PC-3 (cell line): Measurements from ENCODE around the gene BBOF1. TPM values are rescaled to one million over a fixed set of nuclear protein-coding genes. Genes with fewer than 3 reads are reported as not detected.
"Not testable (repeated sequence)": the region's sequence is repeated elsewhere in the genome, so short reads cannot be mapped to it uniquely, and the experiment has no call there.

Experiments
- ATAC-seq: fragments of 200-7000 bp; cut with Tn5 transposase; 2 replicates; pipeline ENCODE4 v1.9.1; 2020; ENCODE audit warnings: mild to moderate bottlenecking, moderate library complexity
- BruUV-seq: library from RNA; stranded (reverse); fragments of 400-500 nt; replicated peaks from 2 replicates; lab custom pipeline; 2021; lab: Mats Ljungman, UMichigan
- CTCF ChIA-PET: fragments of 300-600 bp; sonication (Branson Sonifier 250); formaldehyde crosslinking; loops from one replicate; lab custom pipeline; 2022; ENCODE audit warnings: antibody characterized with exemption; lab: Charles Lee
- POLR2A ChIA-PET: fragments of 300-600 bp; sonication (Branson Sonifier 250); formaldehyde crosslinking; loops from one replicate; lab custom pipeline; 2022; ENCODE audit warnings: antibody characterized with exemption; ENCODE audit not compliant: unreplicated experiment; lab: Charles Lee
- DNase-seq: peaks from one replicate; pipeline ENCODE4 v3.0.0-alpha.2; 2015
- H2AFZ ChIP-seq: fragments of 300-600 bp; sonication (generic); 2 replicates; pipeline ENCODE4 v1.6.0; 2016; ENCODE audit warnings: antibody characterized with exemption, low read length
- H3F3A ChIP-seq: fragments of 300-600 bp; sonication (generic); one replicate; pipeline ENCODE4 v1.6.0; 2017; ENCODE audit warnings: antibody characterized with exemption, low read length, control low read depth, mild to moderate bottlenecking; ENCODE audit not compliant: unreplicated experiment
- H3K27ac ChIP-seq: fragments of 300-600 bp; sonication (generic); 2 replicates; pipeline ENCODE4 v1.5.1; 2016; ENCODE audit warnings: mild to moderate bottlenecking, low read length
- H3K27me3 ChIP-seq: fragments of 300-600 bp; sonication (generic); 2 replicates; pipeline ENCODE4 v1.6.1; 2016; ENCODE audit warnings: low read length, mixed read lengths
- H3K36me3 ChIP-seq: fragments of 300-600 bp; sonication (generic); 2 replicates; pipeline ENCODE4 v1.6.1; 2016; ENCODE audit warnings: low read depth, mixed run types, low read length, mixed read lengths
- H3K4me1 ChIP-seq: fragments of 300-600 bp; sonication (generic); 2 replicates; pipeline ENCODE4 v1.5.1; 2016; ENCODE audit warnings: low read length; ENCODE audit not compliant: insufficient read depth
- H3K4me2 ChIP-seq: fragments of 300-600 bp; sonication (generic); 2 replicates; pipeline ENCODE4 v1.6.0; 2016; ENCODE audit warnings: low read length
- H3K4me3 ChIP-seq: fragments of 300-600 bp; sonication (generic); 2 replicates; pipeline ENCODE4 v1.5.1; 2016; ENCODE audit warnings: mild to moderate bottlenecking, low read length, mixed read lengths
- H3K79me2 ChIP-seq: fragments of 300-600 bp; sonication (generic); 2 replicates; pipeline ENCODE4 v1.6.1; 2017; ENCODE audit warnings: low read length, mixed read lengths
- H3K9ac ChIP-seq: fragments of 300-600 bp; sonication (generic); 2 replicates; pipeline ENCODE4 v1.6.0; 2016; ENCODE audit warnings: mild to moderate bottlenecking, low read length
- H3K9me2 ChIP-seq: fragments of 300-600 bp; sonication (generic); replicated peaks from 2 replicates; pipeline ENCODE4 v1.6.1; 2016; ENCODE audit warnings: mixed run types, low read length, mixed read lengths
- H3K9me3 ChIP-seq: fragments of 300-600 bp; sonication (generic); 2 replicates; pipeline ENCODE4 v1.6.1; 2016; ENCODE audit warnings: low read length, mixed read lengths
- H4K20me1 ChIP-seq: fragments of 300-600 bp; sonication (generic); 2 replicates; pipeline ENCODE4 v1.6.1; 2016; ENCODE audit warnings: low read length, mixed read lengths
- EZH2 ChIP-seq: fragments of 300-600 bp; sonication (generic); IDR thresholded peaks from one replicate; pipeline ENCODE4 v1.6.1; 2017; ENCODE audit warnings: antibody characterized with exemption, mild to moderate bottlenecking, low read length; ENCODE audit not compliant: unreplicated experiment
- EZH2phosphoT487 ChIP-seq: fragments of 300-600 bp; sonication (generic); IDR thresholded peaks from 2 replicates; pipeline ENCODE4 v1.6.1; 2018; ENCODE audit warnings: mild to moderate bottlenecking, antibody characterized with exemption, low read length, borderline replicate concordance
- intact Hi-C: fragments of 100-400 bp; cut with micrococcal nuclease; formaldehyde crosslinking; loops from 2 replicates; pipeline ENCODE4 v1.9.0; 2023
- total RNA-seq: library from RNA; depleted of rRNA; stranded (reverse); fragments of >200 nt; gene quantifications from 2 replicates; pipeline ENCODE4 v1.2.3, GENCODE V29; 2014
- TF ChIP-seq, protein P1 (sequence below): fragments of 300-600 bp; sonication (generic); conservative IDR thresholded peaks from 2 replicates; pipeline ENCODE4 v1.5.1; 2017; ENCODE audit warnings: antibody characterized with exemption, low read depth, mild to moderate bottlenecking, low read length

BBOF1 gene
- total RNA-seq, 1 experiment from 2014 or later, result 1.5 TPM

- H3K79me2 ChIP-seq, result no peaks in the 10 kb centered on the region
- H3K36me3 ChIP-seq, result no peaks in the 10 kb centered on the region
- H3K4me2 ChIP-seq, result no peak overlapping the region
- H3K9me3 ChIP-seq, result no peaks in the 10 kb centered on the region
- no peaks in the 10 kb centered on the region for H3K4me1 ChIP-seq
- intact Hi-C loops, result no loop called here
- no peak for DNase-seq
- H3K27ac ChIP-seq, result no peak overlapping the region
- CTCF ChIA-PET, result no interaction called here
- no peak overlapping the region for H3K9ac ChIP-seq
- TF ChIP-seq EZH2phosphoT487 (no peak), EZH2 (no peak)
- TF ChIP-seq, protein P1, sequence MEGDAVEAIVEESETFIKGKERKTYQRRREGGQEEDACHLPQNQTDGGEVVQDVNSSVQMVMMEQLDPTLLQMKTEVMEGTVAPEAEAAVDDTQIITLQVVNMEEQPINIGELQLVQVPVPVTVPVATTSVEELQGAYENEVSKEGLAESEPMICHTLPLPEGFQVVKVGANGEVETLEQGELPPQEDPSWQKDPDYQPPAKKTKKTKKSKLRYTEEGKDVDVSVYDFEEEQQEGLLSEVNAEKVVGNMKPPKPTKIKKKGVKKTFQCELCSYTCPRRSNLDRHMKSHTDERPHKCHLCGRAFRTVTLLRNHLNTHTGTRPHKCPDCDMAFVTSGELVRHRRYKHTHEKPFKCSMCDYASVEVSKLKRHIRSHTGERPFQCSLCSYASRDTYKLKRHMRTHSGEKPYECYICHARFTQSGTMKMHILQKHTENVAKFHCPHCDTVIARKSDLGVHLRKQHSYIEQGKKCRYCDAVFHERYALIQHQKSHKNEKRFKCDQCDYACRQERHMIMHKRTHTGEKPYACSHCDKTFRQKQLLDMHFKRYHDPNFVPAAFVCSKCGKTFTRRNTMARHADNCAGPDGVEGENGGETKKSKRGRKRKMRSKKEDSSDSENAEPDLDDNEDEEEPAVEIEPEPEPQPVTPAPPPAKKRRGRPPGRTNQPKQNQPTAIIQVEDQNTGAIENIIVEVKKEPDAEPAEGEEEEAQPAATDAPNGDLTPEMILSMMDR, result no peak
- POLR2A ChIA-PET, result no interaction called here
- no peaks in the 10 kb centered on the region for H4K20me1 ChIP-seq
- no peak for ATAC-seq
- H3K4me3 ChIP-seq, result no peak overlapping the region
- BruUV-seq, result no TSS peak
- no peaks in the 10 kb centered on the region for H3K9me2 ChIP-seq
- H2AFZ ChIP-seq, result no peak overlapping the region
- H3F3A ChIP-seq, result no peaks in the 10 kb centered on the region
- no peaks in the 10 kb centered on the region for H3K27me3 ChIP-seq
Measured at GRCh38 chr14:73997108-73997943, 21.8 kb upstream of the BBOF1 start.

GRCh38 chr14:73997944-73998447 lies 21.2 kb upstream of the BBOF1 start:
- Histone ChIP-seq H3K27ac (no peak overlapping the region), H3K36me3 (no peaks in the 10 kb centered on the region), H3K9me3 (no peaks in the 10 kb centered on the region), H4K20me1 (no peaks in the 10 kb centered on the region), H3K4me2 (no peak overlapping the region), H3K27me3 (no peaks in the 10 kb centered on the region), H2AFZ (no peak overlapping the region), H3K9me2 (no peaks in the 10 kb centered on the region), H3K79me2 (no peaks in the 10 kb centered on the region), H3K9ac (no peak overlapping the region), H3F3A (no peaks in the 10 kb centered on the region), H3K4me1 (no peaks in the 10 kb centered on the region), H3K4me3 (no peak overlapping the region)
- POLR2A ChIA-PET, result no interaction called here
- DNase-seq, result no peak
- intact Hi-C loops, result no loop called here
- no TSS peak for BruUV-seq
- CTCF ChIA-PET, result no interaction called here
- TF ChIP-seq EZH2, result no peak
- TF ChIP-seq, protein P1, result no peak
- TF ChIP-seq EZH2phosphoT487, result no peak
- ATAC-seq, result no peak

DNA sequence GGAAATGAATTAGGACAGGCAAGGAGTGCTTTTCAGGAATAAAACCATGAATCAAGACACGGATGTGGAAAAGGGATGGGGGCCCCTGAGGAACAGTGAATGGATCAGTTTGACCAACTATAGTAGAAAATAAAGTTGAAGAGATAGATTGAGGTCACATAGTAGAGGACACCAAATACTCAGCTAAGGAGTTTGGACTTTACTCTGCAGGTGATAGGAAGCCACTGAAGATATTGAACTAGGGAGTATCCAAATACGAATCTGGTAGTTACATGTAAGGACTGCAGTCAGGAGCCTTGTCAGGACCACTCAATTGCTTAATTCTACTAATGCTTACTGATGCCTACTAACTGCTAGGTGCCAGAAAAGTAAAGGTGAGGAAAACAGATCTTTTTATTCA lies 20.4 kb upstream of the BBOF1 start:
- Histone ChIP-seq H3K4me2 (no peak overlapping the region), H3K27me3 (no peaks in the 10 kb centered on the region), H3K79me2 (no peaks in the 10 kb centered on the region), H3K36me3 (no peaks in the 10 kb centered on the region), H4K20me1 (no peaks in the 10 kb centered on the region), H3K9me3 (no peaks in the 10 kb centered on the region), H3K9me2 (no peaks in the 10 kb centered on the region), H3K4me1 (no peaks in the 10 kb centered on the region), H3K4me3 (no peak overlapping the region), H3F3A (no peaks in the 10 kb centered on the region), H2AFZ (no peak overlapping the region), H3K9ac (no peak overlapping the region), H3K27ac (no peak overlapping the region)
- no TSS peak for BruUV-seq
- DNase-seq (no peak), ATAC-seq (no peak)
- CTCF ChIA-PET, result no interaction called here
- no peak for TF ChIP-seq EZH2
- no peak for TF ChIP-seq EZH2phosphoT487
- TF ChIP-seq, protein P1, result no peak
- intact Hi-C loops, result no loop called here
- POLR2A ChIA-PET, result no interaction called here

DNA sequence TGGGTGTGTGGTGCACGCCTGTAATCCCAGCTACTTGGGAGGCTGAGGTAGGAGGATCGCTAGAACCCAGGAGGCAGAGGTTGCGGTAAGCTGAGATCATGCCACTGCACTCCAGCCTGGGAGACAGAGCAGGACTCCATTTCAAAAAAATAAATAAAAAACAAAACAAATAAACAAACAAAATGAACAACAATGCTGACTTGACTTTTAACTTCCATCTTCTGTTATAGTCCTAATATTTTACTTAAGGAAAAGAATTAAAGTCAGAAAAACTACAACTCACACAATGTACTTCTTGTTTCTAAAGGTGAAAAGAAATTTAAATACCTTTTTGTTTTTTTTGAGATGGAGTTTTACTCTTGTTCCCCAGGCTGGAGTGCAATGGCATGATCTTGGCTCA lies 13.5 kb upstream of the BBOF1 start:
- intact Hi-C loops, H3K27me3 ChIP-seq, DNase-seq, H3K36me3 ChIP-seq, H2AFZ ChIP-seq, BruUV-seq, H3K27ac ChIP-seq, H3K9me2 ChIP-seq, POLR2A ChIA-PET, ATAC-seq, H3K4me1 ChIP-seq, H3K9ac ChIP-seq, H3K9me3 ChIP-seq, H3K4me3 ChIP-seq, H3F3A ChIP-seq, H3K79me2 ChIP-seq, H3K4me2 ChIP-seq, H4K20me1 ChIP-seq, CTCF ChIA-PET: not testable (repeated sequence)
